Ovary (tissue), 3 donors: Measurements from ENCODE around the gene RPP38.

Experiments
- EP300 ChIP-seq: sonication (generic); formaldehyde crosslinking; IDR thresholded peaks from one replicate; pipeline ENCODE4 v1.6.1; 2017; ENCODE audit warnings: antibody characterized with exemption
- POLR2A ChIP-seq: fragments of 450-650 bp; IDR thresholded peaks from one replicate; pipeline ENCODE4 v1.6.1; 2017; ENCODE audit warnings: antibody characterized with exemption, mild to moderate bottlenecking, moderate library complexity
- TF ChIP-seq, protein P1 (sequence below), 3 donors: fragments of 450-650 bp in 2 of 3; fragments of 200-600 bp in 1 of 3; IDR thresholded peaks; one replicate each; pipeline versions ENCODE4 v1.5.1 to v1.8.0; 2016 to 2022; ENCODE audit warnings: antibody characterized with exemption in 3 of 3, mild to moderate bottlenecking in 1 of 3
- donor health status: DM: no; HTN: no; CAD: no.

DNA sequence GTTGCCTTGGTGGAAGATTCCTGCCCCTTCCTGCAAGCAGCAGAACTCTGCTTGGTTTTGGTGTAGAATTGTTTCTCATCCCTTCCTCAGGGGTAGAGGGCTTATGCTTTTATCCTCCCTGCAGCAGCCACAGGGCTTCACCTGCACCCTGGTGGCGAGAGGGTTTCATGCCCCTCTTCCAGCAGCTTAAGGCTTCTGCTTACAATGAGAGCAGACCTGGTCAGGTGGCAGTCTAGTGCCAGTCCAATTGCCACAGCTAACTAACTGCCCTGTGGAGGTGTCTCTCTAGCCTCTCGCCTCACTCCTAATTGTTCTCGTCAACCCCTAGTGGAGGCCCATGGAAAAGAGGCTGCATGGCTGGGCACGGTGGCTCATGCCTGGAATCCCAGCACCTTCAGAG, 27.9 kb upstream of the RPP38 start:
- TF ChIP-seq, protein P1, sequence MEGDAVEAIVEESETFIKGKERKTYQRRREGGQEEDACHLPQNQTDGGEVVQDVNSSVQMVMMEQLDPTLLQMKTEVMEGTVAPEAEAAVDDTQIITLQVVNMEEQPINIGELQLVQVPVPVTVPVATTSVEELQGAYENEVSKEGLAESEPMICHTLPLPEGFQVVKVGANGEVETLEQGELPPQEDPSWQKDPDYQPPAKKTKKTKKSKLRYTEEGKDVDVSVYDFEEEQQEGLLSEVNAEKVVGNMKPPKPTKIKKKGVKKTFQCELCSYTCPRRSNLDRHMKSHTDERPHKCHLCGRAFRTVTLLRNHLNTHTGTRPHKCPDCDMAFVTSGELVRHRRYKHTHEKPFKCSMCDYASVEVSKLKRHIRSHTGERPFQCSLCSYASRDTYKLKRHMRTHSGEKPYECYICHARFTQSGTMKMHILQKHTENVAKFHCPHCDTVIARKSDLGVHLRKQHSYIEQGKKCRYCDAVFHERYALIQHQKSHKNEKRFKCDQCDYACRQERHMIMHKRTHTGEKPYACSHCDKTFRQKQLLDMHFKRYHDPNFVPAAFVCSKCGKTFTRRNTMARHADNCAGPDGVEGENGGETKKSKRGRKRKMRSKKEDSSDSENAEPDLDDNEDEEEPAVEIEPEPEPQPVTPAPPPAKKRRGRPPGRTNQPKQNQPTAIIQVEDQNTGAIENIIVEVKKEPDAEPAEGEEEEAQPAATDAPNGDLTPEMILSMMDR (IDR thresholded peaks at IDR 0.05) = no peak
- TF ChIP-seq POLR2A (no peak), EP300 (no peak)
